SIG-M5 (cell line): ENCODE measurements around the gene ZNF595.
"Not testable (repeated sequence)": the region's sequence is repeated elsewhere in the genome, so short reads cannot be mapped to it uniquely, and the experiment has no call there.

ENCODE experiments used
- DNase-seq: peaks from one replicate; lab custom pipeline; 2025; lab: John Stamatoyannopoulos, UW

ZNF595 gene

DNA sequence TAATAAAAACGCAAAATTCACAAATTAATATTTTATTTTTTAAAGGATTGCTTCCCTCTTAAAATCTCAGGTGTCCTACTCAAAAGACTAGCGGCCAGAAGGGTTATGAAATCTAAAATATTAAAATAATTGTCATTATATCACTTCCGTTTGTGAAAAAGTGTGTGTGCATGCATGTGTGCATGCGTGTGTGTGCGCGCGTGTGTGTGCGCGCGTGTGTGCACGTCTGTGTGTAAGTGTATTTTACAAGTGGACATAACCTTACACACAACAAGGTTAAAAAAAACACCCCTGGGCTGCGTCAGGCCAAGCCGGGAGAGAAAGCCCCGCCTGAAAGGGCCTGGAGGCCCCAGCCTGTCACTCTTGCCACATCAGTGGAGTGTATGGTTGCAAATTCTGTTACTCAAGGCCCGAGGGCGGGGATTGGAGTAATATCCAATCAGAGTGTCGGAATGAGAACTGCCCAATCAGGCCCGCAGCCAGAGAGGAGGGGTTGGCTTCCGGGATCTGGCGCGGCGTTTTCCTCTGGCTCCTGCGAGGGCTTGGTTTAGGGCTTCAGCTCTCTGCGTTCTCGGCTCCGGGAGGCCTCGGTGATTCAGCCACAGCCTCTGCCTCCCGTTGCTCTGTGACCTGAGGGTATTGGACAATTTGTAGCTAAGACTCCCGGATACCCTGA, at the start of gene ZNF595:
TSS of gene ZNF595 (plus strand) at position 518 of the 676 bp plus-strand sequence. CDS start 168 bp downstream, outside the sequence.
- DNase-seq = not testable (repeated sequence)

DNA sequence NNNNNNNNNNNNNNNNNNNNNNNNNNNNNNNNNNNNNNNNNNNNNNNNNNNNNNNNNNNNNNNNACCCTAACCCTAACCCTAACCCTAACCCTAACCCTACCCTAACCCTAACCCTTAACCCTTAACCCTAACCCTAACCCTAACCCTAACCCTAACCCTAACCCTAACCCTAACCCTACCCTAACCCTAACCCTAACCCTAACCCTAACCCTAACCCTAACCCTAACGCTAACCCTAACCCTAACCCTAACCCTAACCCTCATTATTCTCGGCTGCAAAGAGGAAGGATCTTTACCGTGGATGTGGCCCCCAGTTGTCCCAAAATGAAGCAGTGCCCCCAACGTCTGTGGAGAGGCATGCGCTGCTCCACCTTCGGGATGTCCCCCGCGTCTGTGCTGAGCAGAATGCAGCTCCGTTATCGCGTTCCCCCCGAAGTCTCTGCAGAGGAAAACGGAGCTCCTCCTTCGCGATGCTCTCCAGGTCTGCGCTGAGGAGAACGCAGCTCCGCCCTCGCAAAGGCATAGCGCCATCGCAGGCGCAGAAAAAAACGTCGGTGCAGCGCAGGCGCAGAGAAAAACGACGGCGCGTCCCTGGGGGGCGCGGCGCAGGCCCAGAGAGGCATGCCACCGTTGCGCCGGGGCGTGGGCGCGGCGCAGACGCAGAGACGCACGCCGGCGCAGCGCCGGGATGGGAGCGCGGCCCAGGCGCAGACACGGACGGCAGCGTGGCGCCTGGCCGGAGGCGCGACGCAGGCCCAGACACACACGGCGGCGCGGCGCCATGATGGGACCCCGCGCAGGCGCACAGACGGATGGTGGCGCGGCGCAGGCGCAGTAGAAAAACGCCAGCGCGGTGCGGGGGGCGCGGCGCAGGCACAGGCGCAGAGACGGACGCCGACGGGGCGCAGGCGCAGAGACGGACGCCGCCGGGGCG, 42.9 kb upstream of the ZNF595 start:
- not testable (repeated sequence) for DNase-seq

DNA sequence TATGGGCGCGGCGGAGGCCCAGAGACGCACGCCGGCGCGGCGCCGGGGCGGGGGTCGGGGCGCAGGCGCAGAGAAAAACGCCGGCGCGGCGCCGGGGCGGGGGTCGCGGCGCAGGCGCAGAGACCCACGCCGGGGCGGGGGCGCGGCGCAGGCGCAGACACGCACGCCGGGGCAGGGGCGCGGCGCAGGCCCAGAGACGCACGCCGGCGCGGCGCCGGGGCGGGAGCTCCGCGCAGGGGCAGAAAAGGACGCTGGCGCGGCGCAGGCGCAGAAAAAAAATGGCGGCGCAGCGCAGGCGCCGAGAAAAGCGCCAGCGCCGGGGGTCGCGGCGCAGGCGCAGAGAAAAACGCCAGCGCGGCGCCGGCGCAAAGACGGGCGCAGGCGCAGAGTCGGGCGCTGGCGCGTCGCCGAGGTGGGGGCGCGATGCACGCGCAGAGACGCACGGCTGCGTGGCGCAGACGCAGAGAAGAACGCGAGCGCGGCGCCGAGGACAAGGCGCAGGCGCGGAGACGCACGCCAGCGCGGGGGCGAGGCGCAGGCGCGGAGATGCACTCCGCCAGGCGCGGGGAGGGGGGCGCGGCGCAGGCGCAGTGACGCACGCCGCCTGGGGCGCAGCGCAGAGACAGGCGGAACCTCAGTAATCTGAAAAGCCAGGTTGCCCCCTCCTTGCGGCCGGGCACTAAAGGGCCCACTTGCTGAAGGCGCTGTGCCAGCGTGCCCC, 41.9 kb upstream of the ZNF595 start:
- not testable (repeated sequence) for DNase-seq

DNA sequence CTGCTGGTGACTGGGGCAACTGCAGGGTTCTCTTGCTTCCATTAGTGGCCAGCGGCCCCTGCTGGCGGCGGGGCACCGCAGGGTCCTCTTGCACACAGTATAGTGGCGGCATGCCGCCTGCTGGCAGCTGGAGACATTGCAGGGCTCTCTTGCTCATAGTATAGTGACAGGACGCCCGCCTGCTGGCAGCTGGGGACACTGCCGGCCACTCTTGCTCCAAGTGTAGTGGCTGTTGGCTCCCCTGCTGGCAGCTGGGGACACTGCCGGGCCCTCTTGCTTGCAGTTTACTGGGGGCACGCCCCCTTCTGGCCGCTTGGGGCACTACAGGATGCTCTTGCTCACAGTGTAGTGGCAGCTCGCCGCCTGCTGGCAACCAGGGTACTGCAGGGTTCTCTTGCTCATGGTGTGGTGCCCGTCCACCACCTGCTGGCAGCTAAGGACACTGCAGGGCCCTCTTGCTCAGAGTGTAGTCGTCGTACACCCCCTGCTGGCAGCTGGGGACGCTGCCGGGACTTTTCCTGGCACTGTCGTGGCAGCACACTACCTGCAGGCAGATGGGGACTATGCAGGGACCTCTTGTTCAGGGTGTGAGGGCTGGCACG, 41.2 kb upstream of the ZNF595 start:
- DNase-seq = not testable (repeated sequence)

DNA sequence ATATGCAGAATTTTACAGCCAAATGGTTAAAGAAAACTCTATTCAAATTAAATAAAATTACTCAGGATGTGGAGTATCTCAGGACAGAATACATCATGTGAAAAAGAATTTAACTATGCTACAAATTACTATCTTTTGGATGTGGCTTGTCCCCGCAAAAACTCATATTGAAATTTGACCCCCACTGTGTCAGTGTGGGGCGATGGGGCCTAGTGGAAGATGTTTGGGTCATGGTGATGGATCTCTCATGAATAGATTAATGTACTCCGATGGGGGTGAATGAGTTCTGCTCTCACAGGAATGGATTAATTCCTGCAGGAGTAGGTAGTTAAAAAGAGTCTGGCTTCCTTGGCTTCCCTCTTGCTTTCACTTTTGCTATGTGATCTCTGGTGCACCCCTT, 35.0 kb upstream of the ZNF595 start:
- DNase-seq = not testable (repeated sequence)

DNA sequence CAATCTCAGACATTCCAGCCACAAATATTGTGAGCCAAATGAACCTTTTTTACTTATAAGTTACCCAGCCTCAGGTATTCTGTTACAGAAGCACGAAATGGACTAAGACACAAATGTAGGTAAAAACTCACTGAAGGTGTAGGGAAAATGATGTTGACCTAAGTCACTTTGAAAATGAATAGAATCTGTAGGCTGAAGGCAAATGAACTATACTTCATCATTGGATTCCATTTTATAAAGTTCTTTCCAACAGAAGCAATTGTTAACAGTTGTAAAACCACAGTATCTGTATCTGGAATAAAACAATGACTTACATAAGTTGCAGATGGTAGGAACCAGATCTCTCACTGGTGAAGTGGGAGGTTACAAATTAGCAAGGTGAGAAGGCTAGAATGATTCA, 34.5 kb upstream of the ZNF595 start:
- not testable (repeated sequence) for DNase-seq

DNA sequence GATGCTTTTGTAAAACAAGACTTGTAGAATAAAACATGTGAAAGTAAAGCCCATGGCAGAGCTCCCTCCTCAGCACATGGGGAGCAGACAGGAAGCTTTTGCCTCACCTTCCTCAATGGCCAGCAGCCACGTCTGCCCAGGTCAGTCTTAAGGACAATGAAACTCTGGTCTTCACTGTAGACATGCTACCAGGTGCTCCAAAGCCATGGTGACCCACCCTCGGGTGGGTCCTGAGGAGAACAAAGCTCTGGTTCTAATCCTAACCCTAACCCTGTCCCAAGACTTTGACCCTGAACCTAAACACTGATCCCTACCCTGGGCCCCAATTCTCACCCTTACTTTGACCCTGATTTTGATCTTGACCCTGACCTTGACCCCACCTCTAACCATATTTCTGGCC, 30.2 kb upstream of the ZNF595 start:
- DNase-seq = not testable (repeated sequence)

DNA sequence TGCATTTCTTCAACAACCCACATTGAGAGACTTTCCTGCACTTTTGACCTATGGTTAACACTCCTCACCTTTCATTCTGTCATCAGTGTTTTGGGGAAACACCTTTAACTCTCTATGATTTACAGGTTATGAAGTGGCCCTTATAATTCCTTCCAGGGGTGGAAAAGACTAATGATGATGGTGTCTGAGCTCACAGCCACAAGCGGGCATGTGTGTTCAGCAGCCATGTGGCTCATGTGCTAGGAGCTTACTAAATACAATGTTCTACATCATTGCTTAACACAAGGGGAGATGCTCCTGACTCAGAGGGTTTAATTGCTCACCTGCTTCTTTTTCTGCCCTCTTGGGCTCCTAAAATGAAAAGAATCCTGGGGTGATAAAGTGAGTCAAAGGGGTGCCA, 28.8 kb upstream of the ZNF595 start:
- not testable (repeated sequence) for DNase-seq

DNA sequence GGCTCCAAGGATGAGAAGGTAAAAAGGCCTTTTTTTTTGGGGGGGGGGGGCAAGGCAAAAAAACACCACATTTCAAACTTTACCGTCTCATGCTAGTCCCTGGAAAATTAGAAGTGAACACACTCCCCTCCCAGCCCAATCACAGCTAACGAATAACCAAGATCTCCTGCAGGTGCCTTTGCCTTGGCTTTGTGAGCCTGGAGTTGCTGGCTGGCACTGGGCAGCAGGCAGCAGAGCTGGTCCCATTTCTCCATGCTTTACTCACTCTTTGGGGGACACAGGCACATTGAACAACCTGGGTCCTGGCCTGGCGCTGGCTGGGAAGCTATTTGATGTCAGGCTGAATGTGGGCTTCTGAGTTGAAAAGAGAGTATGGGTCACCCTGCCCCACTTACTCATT, 25.6 kb upstream of the ZNF595 start:
- not testable (repeated sequence) for DNase-seq

DNA sequence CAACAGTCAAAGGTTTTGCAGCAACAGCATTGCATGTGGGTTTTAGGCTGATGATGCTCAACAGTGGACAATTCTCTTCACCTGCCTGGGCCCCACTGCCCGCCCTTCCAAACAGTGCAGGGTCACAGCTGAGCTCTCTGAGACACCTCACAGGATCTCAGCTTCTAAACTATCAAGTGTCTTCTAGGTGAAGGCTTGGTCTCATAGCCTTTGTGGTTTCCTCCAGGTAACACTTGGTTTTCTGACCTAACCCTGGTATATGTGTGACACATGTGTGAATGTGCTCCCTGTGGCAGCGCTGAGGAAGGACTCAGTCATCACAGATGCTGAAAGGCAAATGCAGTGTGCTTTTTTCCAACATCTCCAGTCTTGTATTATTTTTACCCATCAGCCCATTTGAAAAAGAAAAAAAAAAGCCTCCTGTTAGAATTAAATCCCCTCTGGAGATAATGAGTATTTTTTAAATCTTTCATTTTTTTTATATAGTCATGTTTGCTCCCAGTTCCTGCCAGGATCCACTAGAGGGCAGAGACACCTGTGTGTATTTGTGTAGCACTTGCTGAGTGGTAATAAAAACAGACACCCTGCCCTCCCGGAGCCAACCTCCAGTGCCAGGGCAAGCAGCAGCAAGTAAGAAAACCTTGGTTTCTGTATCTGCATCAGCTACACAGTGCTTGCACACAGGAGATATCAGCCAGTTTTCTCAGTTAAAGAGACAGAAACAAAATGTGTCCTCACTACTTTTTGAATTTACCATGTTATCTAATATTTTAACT, 24.2 kb upstream of the ZNF595 start:
- not testable (repeated sequence) for DNase-seq

DNA sequence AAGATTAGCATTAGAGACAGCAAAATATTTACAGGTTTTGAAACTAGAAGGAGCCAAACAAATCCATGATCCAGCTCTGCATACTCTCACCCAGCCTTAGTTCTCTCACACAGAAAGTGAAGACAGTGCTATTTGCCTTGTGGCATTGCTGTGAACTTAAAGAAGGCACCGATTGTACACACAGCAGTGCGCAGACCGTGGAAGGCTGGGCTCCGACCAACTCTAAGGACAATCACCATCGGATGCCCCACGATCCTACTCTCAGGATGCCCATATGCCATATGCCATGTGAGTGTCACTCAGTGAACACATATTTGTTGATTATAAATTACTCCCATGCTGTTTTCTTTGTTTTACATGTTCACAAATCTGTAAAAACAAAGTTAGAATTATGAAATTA, 19.8 kb upstream of the ZNF595 start:
- DNase-seq = not testable (repeated sequence)

DNA sequence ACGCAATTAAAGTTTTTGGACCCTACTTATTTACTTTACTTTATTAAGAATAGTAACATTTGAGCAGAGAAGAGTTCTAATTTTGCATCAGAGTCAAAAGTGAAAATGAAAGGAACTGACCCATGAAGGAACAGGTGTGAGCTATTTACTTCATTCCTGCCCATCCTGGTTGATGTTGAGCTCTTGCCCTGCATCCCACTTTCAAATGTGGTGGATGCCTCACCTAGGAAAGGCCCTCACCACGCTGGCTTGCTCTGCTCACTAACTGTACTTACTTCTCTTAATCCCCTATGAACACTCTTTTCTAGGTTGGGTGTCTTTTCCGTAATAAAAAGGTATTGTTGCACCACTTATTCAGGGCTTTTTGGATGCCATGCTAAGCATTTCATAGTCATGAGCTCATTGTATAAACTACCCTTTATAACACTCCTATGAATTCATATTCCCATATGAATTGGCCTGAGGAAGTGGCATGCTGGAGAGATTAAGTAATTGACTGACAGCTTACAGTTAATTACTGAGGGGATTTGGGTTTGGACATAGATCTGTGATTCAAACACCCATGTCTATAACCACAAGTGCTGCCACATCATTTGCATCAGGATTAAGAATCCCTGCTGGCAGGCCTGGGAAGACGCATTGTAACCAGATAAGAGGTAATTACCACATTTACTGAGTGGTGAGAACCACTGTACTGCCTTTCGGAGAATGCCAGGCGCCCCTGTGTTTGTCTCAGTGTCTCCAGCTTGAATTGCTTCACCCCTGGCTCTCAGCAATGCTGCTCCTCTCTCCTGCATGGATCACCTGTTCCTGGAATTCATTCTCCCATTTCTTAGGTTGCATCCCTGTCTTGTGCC, 16.3 kb upstream of the ZNF595 start:
- DNase-seq = not testable (repeated sequence)

DNA sequence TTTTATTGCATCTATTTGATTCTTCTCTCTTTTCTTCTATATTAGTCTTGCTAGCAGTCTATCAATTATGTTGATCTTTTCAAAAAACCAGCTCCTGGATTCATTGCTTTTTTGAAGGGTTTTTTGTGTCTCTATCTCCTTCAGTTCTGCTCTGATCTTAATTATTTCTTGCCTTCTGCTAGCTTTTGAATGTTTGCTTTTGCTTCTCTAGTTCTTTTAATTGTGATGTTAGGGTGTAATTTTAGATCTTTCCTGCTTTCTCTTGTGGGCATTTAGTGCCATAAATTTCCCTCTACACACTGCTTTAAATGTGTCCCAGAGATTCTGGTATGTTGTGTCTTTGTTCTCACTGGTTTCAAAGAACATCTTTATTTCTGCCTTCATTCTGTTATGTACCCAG, 14.9 kb upstream of the ZNF595 start:
- not testable (repeated sequence) for DNase-seq

DNA sequence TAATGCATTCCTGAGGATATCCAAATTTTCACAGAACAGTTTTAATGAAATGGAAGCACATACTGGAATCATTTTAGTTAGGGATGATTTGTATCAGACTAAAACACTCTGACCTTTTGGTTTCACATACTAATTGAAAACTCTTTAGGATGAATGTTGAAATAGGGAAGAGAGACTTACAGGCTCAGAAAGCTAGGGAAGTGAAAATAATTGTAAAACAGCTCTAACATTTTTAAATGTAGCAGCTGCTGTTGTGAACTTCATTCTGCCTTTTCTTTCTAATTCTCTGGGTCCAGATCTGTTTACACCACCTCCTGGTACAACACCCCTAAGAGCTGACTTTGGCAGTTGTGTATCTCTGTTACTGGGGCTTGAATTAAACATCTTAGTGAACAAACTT, 9.7 kb upstream of the ZNF595 start:
- DNase-seq = not testable (repeated sequence)

DNA sequence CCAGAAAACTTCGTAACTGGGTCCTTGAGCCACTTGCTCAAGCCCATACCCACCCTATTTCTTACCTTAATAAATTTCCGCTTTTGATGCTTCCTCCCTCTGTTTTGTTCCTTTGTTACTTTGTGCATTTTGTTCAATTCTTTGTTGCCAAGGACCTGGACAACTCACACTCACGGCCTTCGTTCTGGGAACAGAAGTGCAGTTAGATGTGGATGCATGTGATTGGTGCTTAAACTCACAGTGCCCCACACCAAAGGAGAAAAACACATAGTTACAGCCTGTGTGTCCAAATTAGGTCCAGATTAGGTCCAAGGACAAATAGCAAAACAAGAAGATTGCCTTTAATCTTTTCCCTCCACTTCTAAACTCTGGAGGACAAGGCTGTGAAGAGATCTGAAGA, 1.9 kb upstream of the ZNF595 start:
- DNase-seq = not testable (repeated sequence)

DNA sequence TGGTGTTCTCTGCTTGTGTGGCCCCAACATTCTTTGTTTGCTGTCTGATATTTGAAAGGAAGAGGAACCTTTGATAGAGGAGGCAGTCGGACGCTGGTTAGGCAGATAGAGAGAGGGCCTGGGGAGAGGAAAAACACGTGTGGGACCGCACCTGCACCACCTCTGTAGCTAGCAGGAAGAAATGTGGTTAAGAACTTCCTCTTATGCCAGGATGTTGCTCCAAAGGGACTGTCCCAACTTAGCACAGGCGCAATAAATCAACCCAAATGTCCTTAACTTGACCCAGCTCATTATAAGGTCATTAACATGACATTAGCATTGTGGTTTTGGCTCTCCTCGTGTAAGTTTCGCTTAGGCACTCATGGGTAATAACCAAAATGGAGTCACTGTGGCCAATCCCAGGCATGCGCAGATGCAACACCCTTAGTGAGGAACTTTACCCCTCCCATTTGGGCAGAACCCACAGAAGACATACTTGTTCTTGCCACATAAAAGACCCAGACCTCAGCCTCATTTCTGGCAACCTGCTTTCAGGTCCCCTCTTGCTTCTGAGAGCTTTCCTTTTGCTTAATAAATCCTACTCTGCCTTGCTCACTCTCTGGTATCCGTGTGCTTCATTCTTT, 1.4 kb upstream of the ZNF595 start:
- DNase-seq = not testable (repeated sequence)

DNA sequence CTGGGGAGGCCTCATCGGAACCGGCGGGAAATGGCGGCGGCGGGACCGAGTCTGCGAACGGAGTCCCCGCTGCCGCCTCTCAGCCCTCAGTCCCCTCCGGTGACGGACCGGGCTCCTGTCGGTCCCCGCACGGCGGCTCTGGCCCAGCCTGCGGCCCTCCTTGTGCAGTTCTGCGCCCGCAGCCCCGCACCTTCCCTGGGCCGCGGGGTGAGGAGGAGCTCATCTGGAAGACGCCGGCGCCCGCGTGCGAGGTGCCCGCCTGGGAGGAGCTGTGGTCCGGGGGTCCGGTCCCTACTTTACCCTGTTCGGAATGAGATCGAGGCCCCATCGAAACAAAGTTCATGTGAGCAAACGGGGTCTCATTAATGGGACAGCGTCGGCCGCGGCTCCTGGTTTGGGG, 400 bp downstream of the ZNF595 start:
- not testable (repeated sequence) for DNase-seq

DNA sequence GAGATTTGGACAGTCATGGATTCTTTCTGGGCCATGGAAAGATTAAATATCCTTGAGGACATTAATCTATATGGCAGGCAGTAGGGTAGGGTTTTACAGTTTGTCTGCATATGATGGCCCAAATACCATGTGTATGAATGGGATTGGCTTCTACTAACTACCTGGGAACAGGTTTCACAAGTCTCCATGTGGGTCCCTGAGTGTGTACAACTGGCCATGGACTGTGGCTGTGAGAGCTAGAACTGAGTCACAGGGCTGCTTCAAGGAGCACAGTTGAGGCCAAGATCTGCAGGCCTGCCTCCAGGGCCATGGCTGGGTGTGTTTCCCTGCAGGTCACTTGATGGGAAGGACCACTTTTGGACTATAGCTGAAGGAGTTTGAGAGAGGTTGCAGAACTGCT, 11.6 kb downstream of the ZNF595 start:
- DNase-seq = not testable (repeated sequence)

DNA sequence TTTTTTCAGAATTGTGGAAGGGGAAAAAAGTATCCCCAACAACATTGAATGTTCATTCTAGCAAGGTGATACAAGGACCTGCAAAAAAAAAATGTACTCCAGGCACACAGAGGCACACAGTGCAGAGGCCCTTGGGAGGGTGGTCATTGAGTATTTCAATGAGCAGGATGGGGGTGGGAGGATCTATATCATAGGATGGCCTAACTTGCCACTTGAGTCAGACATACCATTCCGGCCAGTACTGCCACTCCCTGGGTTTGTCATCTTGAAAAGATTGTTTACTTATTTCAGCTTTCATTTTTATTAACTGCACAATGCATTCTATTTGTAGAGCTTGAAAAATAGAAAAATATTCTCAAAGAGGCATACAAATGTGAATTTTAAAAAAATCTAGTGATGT, 18.7 kb downstream of the ZNF595 start:
- no peak for DNase-seq

DNA sequence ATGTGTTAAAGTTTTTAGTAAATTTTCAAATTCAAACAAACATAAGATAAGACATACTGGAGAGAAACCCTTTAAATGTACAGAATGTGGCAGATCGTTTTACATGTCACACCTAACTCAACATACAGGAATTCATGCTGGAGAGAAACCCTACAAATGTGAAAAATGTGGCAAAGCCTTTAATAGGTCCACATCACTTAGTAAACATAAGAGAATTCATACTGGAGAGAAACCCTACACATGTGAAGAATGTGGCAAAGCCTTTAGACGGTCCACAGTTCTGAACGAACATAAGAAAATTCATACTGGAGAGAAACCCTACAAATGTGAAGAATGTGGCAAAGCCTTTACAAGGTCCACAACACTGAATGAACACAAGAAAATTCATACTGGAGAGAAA, 32.8 kb downstream of the ZNF595 start:
- no peak for DNase-seq
